ENCODE measurements around the gene LRBA. TPM values are rescaled to one million over a fixed set of nuclear protein-coding genes. Genes with fewer than 3 reads are reported as not detected.

Gene LRBA
- total RNA-seq, 1 experiment from 2014 or later, result 55.3 TPM

DNA sequence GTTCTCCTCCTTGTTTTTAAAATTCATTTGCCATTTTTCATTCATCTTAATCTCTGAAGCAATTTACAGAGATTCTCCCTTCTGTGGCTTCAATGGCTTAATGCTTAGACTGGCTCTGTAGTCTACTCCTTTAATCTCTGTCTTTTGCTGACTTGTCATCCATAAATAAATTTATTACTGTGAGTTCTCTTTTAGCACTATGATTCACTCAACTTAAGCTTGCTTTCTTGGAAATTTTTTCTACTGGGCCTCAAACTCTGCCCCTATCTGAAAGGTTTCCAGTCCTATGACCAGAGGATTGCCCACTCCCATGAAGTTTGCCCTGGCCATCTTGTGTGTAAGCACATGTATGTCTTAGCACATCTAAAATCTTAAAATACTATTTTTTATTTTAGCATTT, 685.7 kb downstream of the LRBA start:
- Mint-ChIP-seq H3K27ac (no peak overlapping the region), H3K4me1 (no peaks in the 10 kb centered on the region; a peak in 2 of 4 replicates), H3K36me3 (ENCODE audit: insufficient read depth in 1 of 3, low read depth in 3 of 3) (peaks cover 0 to 5% (median 0%) of the 10 kb centered on the region in 3 experiments; a peak in 3 of 7 replicates), H3K9me3 (no peaks in the 10 kb centered on the region), H3K4me3 (no peak overlapping the region), H3K27me3 (ENCODE audit: low read depth) (no peaks in the 10 kb centered on the region)
- H2BK120ac ChIP-seq (ENCODE audit: low read depth, low read length, poor library complexity, severe bottlenecking), result no peak overlapping the region
- no peak overlapping the region for H3K4me2 ChIP-seq (ENCODE audit: insufficient read depth, insufficient read length, low read length)
- no peak overlapping the region for H3K9ac ChIP-seq (ENCODE audit: extremely low read depth, insufficient read length, low read length)
- no peak overlapping the region for H3T11ph ChIP-seq (ENCODE audit: low read length)
- H3K56ac ChIP-seq (ENCODE audit: insufficient read length, low read depth, low read length), result no peak overlapping the region
- H4K8ac ChIP-seq (replicated peaks; ENCODE audit: insufficient read length, low read depth, low read length), result no peak overlapping the region
- TF ChIP-seq, protein P1, sequence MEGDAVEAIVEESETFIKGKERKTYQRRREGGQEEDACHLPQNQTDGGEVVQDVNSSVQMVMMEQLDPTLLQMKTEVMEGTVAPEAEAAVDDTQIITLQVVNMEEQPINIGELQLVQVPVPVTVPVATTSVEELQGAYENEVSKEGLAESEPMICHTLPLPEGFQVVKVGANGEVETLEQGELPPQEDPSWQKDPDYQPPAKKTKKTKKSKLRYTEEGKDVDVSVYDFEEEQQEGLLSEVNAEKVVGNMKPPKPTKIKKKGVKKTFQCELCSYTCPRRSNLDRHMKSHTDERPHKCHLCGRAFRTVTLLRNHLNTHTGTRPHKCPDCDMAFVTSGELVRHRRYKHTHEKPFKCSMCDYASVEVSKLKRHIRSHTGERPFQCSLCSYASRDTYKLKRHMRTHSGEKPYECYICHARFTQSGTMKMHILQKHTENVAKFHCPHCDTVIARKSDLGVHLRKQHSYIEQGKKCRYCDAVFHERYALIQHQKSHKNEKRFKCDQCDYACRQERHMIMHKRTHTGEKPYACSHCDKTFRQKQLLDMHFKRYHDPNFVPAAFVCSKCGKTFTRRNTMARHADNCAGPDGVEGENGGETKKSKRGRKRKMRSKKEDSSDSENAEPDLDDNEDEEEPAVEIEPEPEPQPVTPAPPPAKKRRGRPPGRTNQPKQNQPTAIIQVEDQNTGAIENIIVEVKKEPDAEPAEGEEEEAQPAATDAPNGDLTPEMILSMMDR (conservative IDR thresholded peaks at IDR 0.05), result no peak
- H2AFZ ChIP-seq (ENCODE audit: low read length), result no peak overlapping the region
- DNase-seq, result no peak
- H4K20me1 ChIP-seq (ENCODE audit: control insufficient read depth, insufficient read depth, insufficient read length), result no peaks in the 10 kb centered on the region
- no peak overlapping the region for H4K5ac ChIP-seq (ENCODE audit: insufficient read length, low read depth, low read length)
- H2BK20ac ChIP-seq (ENCODE audit: low read depth, low read length, poor library complexity, severe bottlenecking), result no peak overlapping the region
- no peaks in the 10 kb centered on the region for H3K27me3 ChIP-seq (ENCODE audit: insufficient read depth, low read length)
- H3K27ac ChIP-seq (ENCODE audit: insufficient read length, low read depth, low read length), result no peak overlapping the region
- no peak overlapping the region for H4K91ac ChIP-seq (ENCODE audit: insufficient read length, low read depth, low read length)
- no peaks in the 10 kb centered on the region for H3K79me1 ChIP-seq (ENCODE audit: insufficient read depth, low read depth, low read length, poor library complexity, severe bottlenecking)
- no peaks in the 10 kb centered on the region for H3K9me3 ChIP-seq (ENCODE audit: control insufficient read depth, low read depth, low read length)
- no peak overlapping the region for H3K14ac ChIP-seq (ENCODE audit: insufficient read depth, low read length)
- no peak overlapping the region for H3K23ac ChIP-seq (ENCODE audit: insufficient read length, low read depth, low read length)
- H3K4me1 ChIP-seq (ENCODE audit: insufficient read depth, low read length), result no peaks in the 10 kb centered on the region
- H2BK12ac ChIP-seq (ENCODE audit: insufficient read length, low read depth, low read length), result no peak overlapping the region
- no peak overlapping the region for H2AK5ac ChIP-seq (ENCODE audit: insufficient read length, low read length)
- no peak overlapping the region for H2BK15ac ChIP-seq (ENCODE audit: low read depth, low read length)
- no peak overlapping the region for H3K4ac ChIP-seq (ENCODE audit: low read depth, low read length)
- no peaks in the 10 kb centered on the region for H3K23me2 ChIP-seq (ENCODE audit: insufficient read length, low read depth, low read length, poor library complexity, severe bottlenecking)
- no peak overlapping the region for H2BK5ac ChIP-seq (ENCODE audit: insufficient read length, low read length)
- no peak overlapping the region for H3K18ac ChIP-seq (ENCODE audit: insufficient read length, low read depth, low read length)
- no peaks in the 10 kb centered on the region for H3K79me2 ChIP-seq (ENCODE audit: insufficient read depth, low read length)
